Astrocyte of the spinal cord (primary cell): Measurements from ENCODE around the gene TACO1.
A peak's percentile ranks its signal among the peaks of the same experiment; 100 is the strongest.

ENCODE experiments used
- DNase-seq: peaks from one replicate; pipeline ENCODE4 v3.0.0; 2011; ENCODE audit warnings: low read depth, low spot score
- H3K4me3 ChIP-seq: 2 replicates; pipeline ENCODE4 v1.5.1; 2011; ENCODE audit warnings: low read depth, mild to moderate bottlenecking, low read length, moderate library complexity
- CTCF ChIP-seq: IDR thresholded peaks from 2 replicates; pipeline ENCODE4 v1.5.1; 2012; ENCODE audit warnings: low read depth, mild to moderate bottlenecking, low read length, inconsistent platforms
- in situ Hi-C: cut with HindIII; loops from 2 replicates; pipeline ENCODE4 v1.10.0; 2017; ENCODE audit warnings: low sequenced_read_pairs

Gene TACO1

GRCh38 chr17:63595132-63595531, 5.6 kb upstream of the TACO1 start:
- no peak for DNase-seq
- in situ Hi-C loops = no loop called here
- no peak overlapping the region for H3K4me3 ChIP-seq
- no peak for TF ChIP-seq CTCF

GRCh38 chr17:63596856-63597586, 3.7 kb upstream of the TACO1 start:
- no peak for DNase-seq
- in situ Hi-C loops = no loop called here
- TF ChIP-seq CTCF = no peak
- no peak overlapping the region for H3K4me3 ChIP-seq

GRCh38 chr17:63598281-63598680, 2.4 kb upstream of the TACO1 start:
- in situ Hi-C loops = no loop called here
- TF ChIP-seq CTCF = no peak
- no peak overlapping the region for H3K4me3 ChIP-seq
- DNase-seq = no peak

GRCh38 chr17:63601439-63602371, 1.0 kb downstream of the TACO1 start:
- peak; percentile 17 for DNase-seq
- TF ChIP-seq CTCF = no peak
- in situ Hi-C loops = no loop called here
- H3K4me3 ChIP-seq = peak overlapping the region; percentile 94

- no peak for DNase-seq
- no peak overlapping the region for H3K4me3 ChIP-seq
- in situ Hi-C loops = no loop called here
- TF ChIP-seq CTCF = no peak
Observed at GRCh38 chr17:63609816-63610573, 9.3 kb downstream of the TACO1 start.

GRCh38 chr17:63610854-63611253, 10.2 kb downstream of the TACO1 start:
- H3K4me3 ChIP-seq = no peak overlapping the region
- TF ChIP-seq CTCF = no peak
- in situ Hi-C loops = no loop called here
- DNase-seq = no peak
